T-helper 2 cell treated with Interferon-gamma antibody and Interleukin-4, amounts not matched to agents 100 ng/mL and 5 ng/mL, for 36 hours (primary cell): ENCODE results near the gene SBF2. TPM values are rescaled to one million over a fixed set of nuclear protein-coding genes. Genes with fewer than 3 reads are reported as not detected.
"Not testable (repeated sequence)": the region's sequence is repeated elsewhere in the genome, so short reads cannot be mapped to it uniquely, and the experiment has no call there.

ENCODE experiments used
- intact Hi-C: fragments of 100-400 bp; cut with micrococcal nuclease; formaldehyde crosslinking; loops from one replicate; pipeline ENCODE4 v1.15.1; 2023
- total RNA-seq: library from RNA; stranded (reverse); gene quantifications from 2 replicates; pipeline ENCODE4 v1.2.3, GENCODE V29; 2022

The SBF2 gene
- total RNA-seq, 1 donor from 2014 or later = 1.8 TPM

GRCh38 chr11:9916480-9916879 lies 377.5 kb downstream of the SBF2 start:
- intact Hi-C loops = no loop called here

GRCh38 chr11:9914064-9914463 lies 380.0 kb downstream of the SBF2 start:
- intact Hi-C loops = no loop called here

GRCh38 chr11:9905960-9906791 lies 387.8 kb downstream of the SBF2 start:
- intact Hi-C loops = no loop called here

- intact Hi-C loops = no loop called here
These were observed 388.5 kb downstream of the SBF2 start for GRCh38 chr11:9905501-9905951.

GRCh38 chr11:9903579-9903978 lies 390.4 kb downstream of the SBF2 start:
- intact Hi-C loops = no loop called here

- intact Hi-C loops = no loop called here
These were observed 392.1 kb downstream of the SBF2 start for GRCh38 chr11:9901943-9902342.

- intact Hi-C loops = not testable (repeated sequence)
These were observed 393.8 kb downstream of the SBF2 start for GRCh38 chr11:9900253-9900652.

- intact Hi-C loops = no loop called here
These were observed 394.3 kb downstream of the SBF2 start for GRCh38 chr11:9899676-9900075.

- intact Hi-C loops = no loop called here
These were observed 397.1 kb downstream of the SBF2 start for GRCh38 chr11:9896902-9897301.

GRCh38 chr11:9895006-9895405 lies 399.0 kb downstream of the SBF2 start:
- intact Hi-C loops = no loop called here

- intact Hi-C loops = no loop called here
These were observed 400.5 kb downstream of the SBF2 start for GRCh38 chr11:9893474-9893873.

- intact Hi-C loops = no loop called here
These were observed 405.1 kb downstream of the SBF2 start for GRCh38 chr11:9888938-9889337.

GRCh38 chr11:9887472-9887871 lies 406.5 kb downstream of the SBF2 start:
- intact Hi-C loops = no loop called here

GRCh38 chr11:9886595-9886994 lies 407.4 kb downstream of the SBF2 start:
- intact Hi-C loops = no loop called here

- intact Hi-C loops = no loop called here
These were observed 409.4 kb downstream of the SBF2 start for GRCh38 chr11:9884601-9885000.

GRCh38 chr11:9880657-9881056 lies 413.4 kb downstream of the SBF2 start:
- intact Hi-C loops = no loop called here

- intact Hi-C loops = no loop called here
These were observed 415.1 kb downstream of the SBF2 start for GRCh38 chr11:9878936-9879335.

- intact Hi-C loops = no loop called here
These were observed 417.7 kb downstream of the SBF2 start for GRCh38 chr11:9876331-9876730.

GRCh38 chr11:9875862-9876261 lies 418.2 kb downstream of the SBF2 start:
- intact Hi-C loops = no loop called here

GRCh38 chr11:9875399-9875798 lies 418.6 kb downstream of the SBF2 start:
- intact Hi-C loops = no loop called here

GRCh38 chr11:9874466-9874865 lies 419.6 kb downstream of the SBF2 start:
- intact Hi-C loops = no loop called here

- intact Hi-C loops = loop anchor here (10.0 kb wide), 1 partner anchor 206 kb away; no protein-coding TSS in a partner anchor
These were observed 425.4 kb downstream of the SBF2 start for GRCh38 chr11:9868641-9869040.

- intact Hi-C loops = loop anchor here (1.0 to 10.0 kb wide), 5 partner anchors 22 to 459 kb away; partner anchors contain the start of gene ADM
These were observed 431.0 kb downstream of the SBF2 start for GRCh38 chr11:9862981-9863380.
